Fibroblast of mammary gland (primary cell): ENCODE results near the gene GNG4.
"Not testable (repeated sequence)": the region's sequence is repeated elsewhere in the genome, so short reads cannot be mapped to it uniquely, and the experiment has no call there.

Experiments
- DNase-seq: peaks from one replicate; pipeline ENCODE4 v3.0.0-alpha.2; 2010; ENCODE audit warnings: low read depth
- H3K4me3 ChIP-seq: 2 replicates; pipeline ENCODE4 v1.5.1; 2011; ENCODE audit warnings: low read depth, mild to moderate bottlenecking, low read length, moderate library complexity; ENCODE audit not compliant: control insufficient read depth
- TF ChIP-seq, protein P1 (sequence below): conservative IDR thresholded peaks from 2 replicates; pipeline ENCODE4 v1.5.1; 2011; ENCODE audit warnings: low read depth, low read length, inconsistent platforms; ENCODE audit not compliant: control insufficient read depth, insufficient read depth

Gene GNG4

DNA sequence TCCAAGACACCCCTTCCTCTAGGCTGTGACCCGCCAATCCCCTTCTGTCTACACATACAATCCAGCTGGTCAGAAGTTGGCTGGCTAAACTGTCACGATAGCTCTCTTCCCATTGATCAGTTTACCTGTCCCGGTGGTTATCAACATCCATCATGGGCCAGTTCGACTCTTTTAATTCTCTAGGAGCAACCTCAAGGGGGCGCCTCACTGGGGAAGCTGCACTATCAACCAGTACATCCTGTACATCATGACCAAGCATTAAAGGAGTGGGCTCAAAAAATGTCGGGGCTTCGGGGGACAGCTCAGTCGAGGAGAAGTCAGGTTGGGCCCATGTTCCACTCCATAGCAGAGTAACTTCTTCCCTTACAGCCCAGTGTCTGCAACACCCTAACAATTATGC is 92.1 kb downstream of the GNG4 start:
- TF ChIP-seq, protein P1, sequence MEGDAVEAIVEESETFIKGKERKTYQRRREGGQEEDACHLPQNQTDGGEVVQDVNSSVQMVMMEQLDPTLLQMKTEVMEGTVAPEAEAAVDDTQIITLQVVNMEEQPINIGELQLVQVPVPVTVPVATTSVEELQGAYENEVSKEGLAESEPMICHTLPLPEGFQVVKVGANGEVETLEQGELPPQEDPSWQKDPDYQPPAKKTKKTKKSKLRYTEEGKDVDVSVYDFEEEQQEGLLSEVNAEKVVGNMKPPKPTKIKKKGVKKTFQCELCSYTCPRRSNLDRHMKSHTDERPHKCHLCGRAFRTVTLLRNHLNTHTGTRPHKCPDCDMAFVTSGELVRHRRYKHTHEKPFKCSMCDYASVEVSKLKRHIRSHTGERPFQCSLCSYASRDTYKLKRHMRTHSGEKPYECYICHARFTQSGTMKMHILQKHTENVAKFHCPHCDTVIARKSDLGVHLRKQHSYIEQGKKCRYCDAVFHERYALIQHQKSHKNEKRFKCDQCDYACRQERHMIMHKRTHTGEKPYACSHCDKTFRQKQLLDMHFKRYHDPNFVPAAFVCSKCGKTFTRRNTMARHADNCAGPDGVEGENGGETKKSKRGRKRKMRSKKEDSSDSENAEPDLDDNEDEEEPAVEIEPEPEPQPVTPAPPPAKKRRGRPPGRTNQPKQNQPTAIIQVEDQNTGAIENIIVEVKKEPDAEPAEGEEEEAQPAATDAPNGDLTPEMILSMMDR, result peak; percentile 3
- no peak for DNase-seq

DNA sequence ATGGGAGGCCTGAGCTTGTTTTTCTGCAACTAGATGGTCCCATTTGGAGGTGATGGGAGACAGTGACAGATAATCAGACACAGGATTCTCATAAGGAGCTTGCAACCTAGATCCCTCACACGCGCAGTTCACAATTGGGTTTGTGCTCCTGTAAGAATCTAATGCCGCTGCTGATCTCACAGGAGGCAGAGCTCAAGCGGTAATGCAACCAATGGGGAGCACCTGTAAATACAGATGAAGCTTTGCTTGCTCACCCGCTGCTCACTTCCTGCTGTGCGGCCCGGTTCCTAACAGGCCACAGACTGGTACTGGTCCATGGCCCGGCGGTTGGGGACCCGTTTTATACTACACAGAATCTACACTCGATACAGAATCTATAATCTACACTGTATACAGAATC is 92.8 kb downstream of the GNG4 start:
- TF ChIP-seq, protein P1, result no peak
- DNase-seq, result no peak
- no peak overlapping the region for H3K4me3 ChIP-seq

More for the DNA sequence above, 92.1 kb downstream of the GNG4 start:
- H3K4me3 ChIP-seq, result no peak overlapping the region

DNA sequence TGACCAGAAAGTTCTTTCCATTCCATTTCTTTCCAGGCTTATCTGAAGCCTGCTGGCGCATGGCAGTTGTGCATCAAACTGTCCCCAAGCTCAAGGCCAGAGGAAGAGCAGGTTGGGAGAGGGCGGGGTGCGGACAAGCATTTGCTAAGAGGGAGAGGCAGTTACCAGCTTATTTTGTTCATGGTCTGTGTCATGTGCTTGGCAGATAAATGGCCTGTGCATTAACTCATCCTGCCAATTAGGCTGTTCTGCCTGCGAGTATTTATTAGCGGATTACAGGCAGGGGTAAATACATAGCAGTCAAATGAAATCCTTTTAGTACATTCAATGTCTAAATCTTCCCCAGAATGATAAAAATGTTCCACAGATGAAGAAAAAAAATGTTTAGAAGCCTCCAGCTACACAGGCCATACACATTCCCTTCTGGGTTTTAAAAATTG is 96.5 kb downstream of the GNG4 start:
- TF ChIP-seq, protein P1, result no peak
- H3K4me3 ChIP-seq, result no peak overlapping the region
- no peak for DNase-seq

DNA sequence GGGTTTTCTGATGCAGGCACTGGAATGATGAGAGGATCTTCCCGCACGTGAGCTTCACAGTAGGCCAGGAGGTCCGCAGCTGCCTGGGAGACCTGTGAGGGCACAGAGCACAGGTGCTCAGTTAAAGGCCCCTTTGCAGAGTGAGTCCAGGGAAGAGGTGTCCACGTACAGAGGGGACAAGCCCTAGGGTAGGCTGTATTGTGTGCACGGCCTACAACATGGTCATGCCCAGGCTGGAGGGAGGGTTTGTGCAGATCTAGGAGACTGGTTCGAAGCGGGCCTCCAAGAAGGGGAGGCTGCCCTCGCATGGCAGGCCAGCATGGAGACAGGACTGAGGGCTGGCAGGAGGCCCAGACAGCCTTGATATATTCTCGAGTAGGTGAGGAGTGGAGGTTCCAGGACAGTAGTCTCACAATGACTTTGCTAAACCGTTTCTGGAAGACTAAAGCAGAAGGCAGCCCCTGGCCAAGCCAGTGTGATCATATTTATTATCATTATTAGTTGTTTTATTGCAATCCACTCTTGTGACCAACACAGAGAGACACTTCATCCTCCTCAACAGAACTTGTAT is 97.4 kb downstream of the GNG4 start:
- DNase-seq, result no peak
- H3K4me3 ChIP-seq, result no peak overlapping the region
- TF ChIP-seq, protein P1, result no peak

DNA sequence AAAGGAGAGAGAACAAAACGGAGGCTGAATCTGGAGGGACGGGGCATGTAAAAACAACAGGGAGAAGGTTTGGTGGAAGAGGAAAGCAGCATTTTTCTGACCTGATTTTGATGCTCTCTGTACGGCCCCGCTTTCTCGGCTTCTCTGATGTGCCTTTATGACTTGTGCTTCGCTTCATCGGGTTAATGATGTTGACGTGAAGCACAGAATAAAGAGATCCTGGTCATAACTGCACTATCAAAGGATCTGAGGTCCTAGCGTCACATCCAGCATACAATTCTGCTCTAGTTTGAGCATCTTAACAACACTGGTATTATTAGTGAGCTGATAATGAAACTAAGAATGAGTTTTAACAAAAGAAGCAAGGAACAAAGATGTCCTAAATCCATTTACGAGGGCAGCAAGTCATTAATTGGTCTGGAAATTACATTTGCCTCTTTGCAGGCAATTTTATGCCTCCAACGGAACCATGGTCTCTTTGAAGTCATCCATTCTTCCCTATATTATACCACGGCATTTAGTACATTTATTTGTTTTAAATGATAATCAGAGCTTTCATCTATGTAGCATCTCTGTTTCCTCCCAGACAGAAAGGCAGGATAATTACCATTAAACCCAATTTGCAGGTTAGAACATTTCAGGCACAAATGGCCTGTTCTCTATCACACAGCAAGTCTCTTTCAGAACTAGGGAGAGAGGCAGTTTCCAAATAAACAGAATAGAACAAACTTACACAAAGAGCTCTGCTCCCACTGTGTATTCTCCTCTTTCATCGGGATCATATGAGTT is 100.0 kb downstream of the GNG4 start:
- no peak overlapping the region for H3K4me3 ChIP-seq
- no peak for DNase-seq
- TF ChIP-seq, protein P1, result no peak

DNA sequence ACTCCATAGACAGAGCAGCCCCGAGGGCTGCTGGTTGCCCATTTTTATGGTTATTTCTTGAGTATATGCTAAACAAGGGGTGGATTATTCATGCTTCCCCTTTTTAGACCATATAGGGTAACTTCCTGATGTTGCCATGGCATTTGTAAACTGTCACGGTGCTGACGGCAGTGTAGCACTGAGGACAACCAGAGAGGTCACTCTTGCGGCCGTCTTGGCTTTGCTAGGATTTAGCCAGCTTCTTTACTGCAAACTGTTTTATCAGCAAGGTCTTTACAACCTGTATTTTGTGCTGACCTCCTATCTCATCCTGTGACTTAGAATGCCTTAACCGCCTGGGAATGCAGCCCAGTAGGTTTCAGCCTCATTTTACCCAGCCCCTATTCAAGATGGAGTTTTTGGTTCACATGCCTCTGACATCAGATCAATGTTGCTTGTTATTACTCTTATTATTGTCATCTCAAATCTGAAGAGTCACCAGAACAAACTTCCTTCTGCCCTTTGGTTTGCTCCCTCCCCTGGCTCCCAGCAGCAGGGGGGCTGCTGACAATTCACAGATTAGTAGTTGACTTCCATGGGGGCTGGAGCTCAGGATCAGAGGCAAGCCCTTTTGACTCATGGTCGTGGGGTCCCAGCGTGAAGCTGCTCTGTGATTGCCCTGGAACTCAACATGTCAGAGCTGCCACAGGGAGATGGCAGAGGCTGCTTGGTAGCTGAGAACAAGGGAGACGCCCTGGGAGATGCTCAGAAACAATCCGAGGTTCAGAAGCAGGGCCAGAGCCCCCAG is 103.0 kb downstream of the GNG4 start:
- DNase-seq, H3K4me3 ChIP-seq: not testable (repeated sequence)

DNA sequence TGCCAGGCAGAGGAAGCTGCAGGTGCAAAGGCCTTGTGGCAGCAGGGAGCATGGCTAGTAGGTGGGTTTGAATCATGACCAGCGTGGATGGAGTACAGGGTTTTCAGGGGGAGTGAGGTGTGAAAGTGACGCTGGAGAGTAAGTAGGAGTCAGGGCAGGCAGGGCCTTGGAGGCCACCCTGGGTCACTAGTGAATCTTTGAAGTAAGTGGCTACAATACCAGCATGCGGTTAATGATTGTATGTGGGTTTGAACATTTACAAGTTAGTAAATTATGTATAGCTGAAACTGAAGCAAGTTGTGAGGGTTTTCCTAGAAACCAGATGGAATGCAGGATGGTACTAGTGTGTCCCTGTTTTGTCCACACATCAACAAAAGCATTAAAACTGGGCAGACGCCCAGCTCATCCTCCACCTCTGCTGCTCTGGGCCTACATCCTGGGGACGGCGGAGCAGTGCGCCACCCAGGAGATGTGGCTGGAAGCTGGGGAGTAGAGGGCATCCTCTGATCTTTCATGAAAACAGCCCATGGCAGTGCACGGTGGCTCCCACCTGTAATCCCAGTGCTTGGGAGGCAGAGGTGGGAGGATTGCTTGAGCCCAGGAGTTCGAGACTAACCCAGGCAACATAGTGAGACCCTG is 104.2 kb downstream of the GNG4 start:
- TF ChIP-seq, protein P1, result no peak
- H3K4me3 ChIP-seq, result no peak overlapping the region
- DNase-seq, result no peak

DNA sequence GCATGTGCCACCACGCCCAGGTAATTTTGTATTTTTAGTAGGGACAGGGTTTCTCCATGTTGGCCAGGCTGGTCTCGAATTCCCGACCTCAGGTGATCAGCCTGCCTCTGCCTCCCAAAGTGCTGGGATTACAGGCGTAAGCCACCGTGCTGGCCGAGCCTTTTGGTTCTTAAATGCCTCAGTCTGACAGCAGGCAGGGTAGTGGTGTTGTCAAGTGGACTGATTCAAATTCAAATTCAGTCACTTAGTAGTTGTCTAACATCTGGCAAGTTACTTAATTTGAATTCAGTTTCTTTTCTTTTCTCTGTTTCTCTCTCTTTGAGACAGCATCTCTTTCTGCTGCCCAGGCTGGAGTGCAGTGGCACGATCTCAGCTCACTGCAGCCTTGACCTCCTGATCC is 106.7 kb downstream of the GNG4 start:
- DNase-seq, H3K4me3 ChIP-seq: not testable (repeated sequence)
